Transverse colon (tissue), 4 donors: Measurements from ENCODE around the gene NCAPD2. TPM values are rescaled to one million over a fixed set of nuclear protein-coding genes. Genes with fewer than 3 reads are reported as not detected.
"Not testable (repeated sequence)": the region's sequence is repeated elsewhere in the genome, so short reads cannot be mapped to it uniquely, and the experiment has no call there.

Source experiments
- DNase-seq: peaks from one replicate; pipeline ENCODE4 v3.0.0-alpha.2; 2019
- H3K27ac ChIP-seq, 4 donors: fragments of 200-600 bp; sonication (generic); 2 replicates each; pipeline ENCODE4 v1.5.1; 2016 to 2018; ENCODE audit warnings: inconsistent platforms in 4 of 4
- H3K27me3 ChIP-seq: fragments of 200-600 bp; sonication (generic); 2 replicates; pipeline ENCODE4 v1.5.1; 2017; ENCODE audit warnings: inconsistent platforms
- H3K36me3 ChIP-seq, 4 donors: fragments of 200-600 bp; sonication (generic); 2 replicates each; pipeline ENCODE4 v1.5.1; 2017 to 2019; ENCODE audit warnings: inconsistent platforms in 4 of 4
- H3K4me1 ChIP-seq, 4 donors: fragments of 200-600 bp; sonication (generic); 2 replicates each; pipeline ENCODE4 v1.5.1; 2017 to 2020; ENCODE audit warnings: inconsistent platforms in 4 of 4
- H3K4me3 ChIP-seq, 4 donors: fragments of 200-600 bp; sonication (generic); 1 replicate in 1 of 4; 2 replicates in 3 of 4; pipeline versions ENCODE4 v1.5.1 to v1.6.1; 2017 to 2019; ENCODE audit warnings: inconsistent platforms in 4 of 4
- H3K9me3 ChIP-seq, 2 donors: fragments of 200-600 bp; sonication (generic); 2 replicates each; pipeline ENCODE4 v1.5.1; 2017 to 2019; ENCODE audit warnings: inconsistent platforms in 2 of 2
- CTCF ChIP-seq, 5 experiments: fragments of 200-600 bp in 3 of 5; fragments of 450-650 bp in 2 of 5; sonication (generic) in 3 of 5; IDR thresholded peaks; 1 replicate in 2 of 5; 2 replicates in 3 of 5; pipeline ENCODE4 v1.5.1; 2016 to 2017; ENCODE audit warnings: antibody characterized with exemption in 5 of 5, inconsistent platforms in 3 of 5, mild to moderate bottlenecking in 2 of 5, moderate library complexity in 1 of 5
- EP300 ChIP-seq: sonication (generic); formaldehyde crosslinking; IDR thresholded peaks from one replicate; pipeline ENCODE4 v1.6.1; 2017; ENCODE audit warnings: antibody characterized with exemption, low read depth
- POLR2A ChIP-seq: fragments of 450-650 bp; IDR thresholded peaks from one replicate; pipeline ENCODE4 v1.6.1; 2016; ENCODE audit warnings: antibody characterized with exemption, mild to moderate bottlenecking, moderate library complexity
- POLR2AphosphoS5 ChIP-seq, 3 donors: sonication (generic); formaldehyde crosslinking; IDR thresholded peaks; one replicate each; pipeline ENCODE4 v1.6.1; 2016; ENCODE audit warnings: antibody characterized with exemption in 3 of 3
- WGBS, 2 donors: methylation state at CpG; one replicate each; pipeline ENCODE4 v1.1.5; 2018; ENCODE audit warnings: low coverage in 1 of 2; 5-methylcytosine and 5-hydroxymethylcytosine counted together
- in situ Hi-C, 4 donors: fragments of 200-750 bp; cut with MboI; loops; one replicate each; pipeline versions ENCODE4 v1.15.0 to v1.15.1; 2017; ENCODE audit warnings: low sequenced_read_pairs in 3 of 4, low pct_ligation_motif_present in 1 of 4, low pct_unique_long_range_greater_than_20kb in 1 of 4
- intact Hi-C: fragments of 100-400 bp; cut with DNase I; formaldehyde crosslinking; loops from one replicate; pipeline ENCODE4 v1.15.1; 2023; ENCODE audit warnings: low total_unique reads
- total RNA-seq, 4 donors: library from RNA; depleted of rRNA; stranded (reverse); fragments of >200 nt; gene quantifications; one replicate each; pipeline ENCODE4 v1.1.0, GENCODE V29; 2016

NCAPD2 gene
- total RNA-seq, 4 donors from 2014 or later, result 18.3 to 20.2 (median 19.2) TPM

- DNase-seq, result no peak
- Histone ChIP-seq H3K36me3 (no peaks in the 10 kb centered on the region), H3K9me3 (no peaks in the 10 kb centered on the region), H3K27ac (peak overlapping the region; percentile 48 to 69 (median 60)), H3K4me1 (peaks cover 0 to 8% (median under 1%) of the 10 kb centered on the region in 4 donors), H3K27me3 (no peaks in the 10 kb centered on the region), H3K4me3 (no peak overlapping the region)
- 52 to 61% methylated on average over 3 of the region's 3 CpGs for WGBS, 2 donors
- in situ Hi-C loops (no loop called here), intact Hi-C loops (no loop called here)
- TF ChIP-seq POLR2AphosphoS5 (IDR thresholded peaks at IDR 0.05) (peak in 1 of 3 donors; percentile 46), POLR2A (no peak), CTCF (IDR thresholded peaks at IDR 0.05) (no peak), EP300 (no peak)
These were observed 17.4 kb upstream of the NCAPD2 start for GRCh38 chr12:6476489-6476888.

GRCh38 chr12:6477601-6478377, 16.1 kb upstream of the NCAPD2 start:
- H3K27me3 ChIP-seq, in situ Hi-C loops, H3K4me3 ChIP-seq, intact Hi-C loops, H3K4me1 ChIP-seq, H3K9me3 ChIP-seq, H3K27ac ChIP-seq, H3K36me3 ChIP-seq, DNase-seq: not testable (repeated sequence)
- WGBS, 2 donors, result 73 to 95% methylated on average over 3 to 31 of the region's 37 CpGs

GRCh38 chr12:6478416-6478815, 15.5 kb upstream of the NCAPD2 start:
- 74 to 92% methylated on average over 5 to 16 of the region's 20 CpGs for WGBS, 2 donors
- H3K27ac ChIP-seq, result no peak overlapping the region
- H3K9me3 ChIP-seq, result no peaks in the 10 kb centered on the region
- intact Hi-C loops (no loop called here), in situ Hi-C loops (no loop called here)
- DNase-seq, result no peak
- H3K27me3 ChIP-seq, result no peaks in the 10 kb centered on the region
- peaks cover 0 to 8% (median 0%) of the 10 kb centered on the region in 4 donors for H3K4me1 ChIP-seq
- TF ChIP-seq EP300, result no peak
- TF ChIP-seq CTCF (IDR thresholded peaks at IDR 0.05), result no peak
- TF ChIP-seq POLR2A, result no peak
- TF ChIP-seq POLR2AphosphoS5 (IDR thresholded peaks at IDR 0.05), result no peak
- H3K36me3 ChIP-seq, result no peaks in the 10 kb centered on the region
- no peak overlapping the region for H3K4me3 ChIP-seq

- in situ Hi-C loops, result no loop called here
- WGBS, 2 donors, result 67 to 90% methylated on average over 1 of the region's 1 CpG
- H3K4me1 ChIP-seq, result peaks cover 7 to 12% (median 8%) of the 10 kb centered on the region in 4 donors
- intact Hi-C loops, result no loop called here
- no peaks in the 10 kb centered on the region for H3K27me3 ChIP-seq
- H3K4me3 ChIP-seq, result no peak overlapping the region
- no peaks in the 10 kb centered on the region for H3K36me3 ChIP-seq
- no peak for DNase-seq
- H3K27ac ChIP-seq, result no peak overlapping the region
- TF ChIP-seq EP300, result no peak
- TF ChIP-seq POLR2A, result no peak
- TF ChIP-seq CTCF (IDR thresholded peaks at IDR 0.05), result no peak
- no peak for TF ChIP-seq POLR2AphosphoS5 (IDR thresholded peaks at IDR 0.05)
- no peaks in the 10 kb centered on the region for H3K9me3 ChIP-seq
These were observed 5.7 kb upstream of the NCAPD2 start for GRCh38 chr12:6488240-6488639.

- H3K9me3 ChIP-seq, result no peaks in the 10 kb centered on the region
- H3K36me3 ChIP-seq, result no peaks in the 10 kb centered on the region
- in situ Hi-C loops (no loop called here), intact Hi-C loops (no loop called here)
- H3K4me1 ChIP-seq, result peaks cover 8 to 14% (median 10%) of the 10 kb centered on the region in 4 donors
- 50 to 75% methylated on average over 3 to 4 of the region's 4 CpGs for WGBS, 2 donors
- H3K4me3 ChIP-seq, result no peak overlapping the region
- no peak overlapping the region for H3K27ac ChIP-seq
- TF ChIP-seq EP300, result no peak
- no peak for TF ChIP-seq POLR2A
- TF ChIP-seq CTCF (IDR thresholded peaks at IDR 0.05), result no peak
- TF ChIP-seq POLR2AphosphoS5 (IDR thresholded peaks at IDR 0.05), result no peak
- H3K27me3 ChIP-seq, result no peaks in the 10 kb centered on the region
- DNase-seq, result no peak
These were observed 4.5 kb upstream of the NCAPD2 start for GRCh38 chr12:6489449-6489848.

- in situ Hi-C loops, intact Hi-C loops, H3K36me3 ChIP-seq, DNase-seq, H3K9me3 ChIP-seq, H3K4me3 ChIP-seq, H3K27me3 ChIP-seq, H3K27ac ChIP-seq: not testable (repeated sequence)
- 100% methylated on average over 1 of the region's 1 CpG for WGBS, 2 donors
- peaks cover 13 to 27% (median 22%) of the 10 kb centered on the region in 4 donors for H3K4me1 ChIP-seq
These were observed 3.2 kb upstream of the NCAPD2 start for GRCh38 chr12:6490673-6491072.
